GM12878 (cell line): ENCODE data around the gene URB1. TPM values are rescaled to one million over a fixed set of nuclear protein-coding genes. Genes with fewer than 3 reads are reported as not detected.

ENCODE experiments used
- ATF3 ChIP-seq: IDR thresholded peaks from 2 replicates; pipeline ENCODE4 v1.6.1; 2011; ENCODE audit warnings: low read depth, mild to moderate bottlenecking, low read length, moderate library complexity, borderline replicate concordance; ENCODE audit errors: extremely low read depth
- BCL11A ChIP-seq: IDR thresholded peaks from 2 replicates; pipeline ENCODE4 v1.6.1; 2011; ENCODE audit warnings: low read depth, low read length
- BRCA1 ChIP-seq: IDR thresholded peaks from 2 replicates; pipeline ENCODE4 v1.6.1; 2011; ENCODE audit warnings: low read depth, low read length, improper control_type of control experiment
- CTCF ChIP-seq, 3 experiments: IDR thresholded peaks in 2 of 3; conservative IDR thresholded peaks in 1 of 3; 2 replicates each; pipeline ENCODE4 v1.5.1; 2011; ENCODE audit warnings: low read depth in 3 of 3, low read length in 3 of 3, mild to moderate bottlenecking in 3 of 3, control low read depth in 2 of 3, moderate library complexity in 2 of 3, inconsistent platforms in 1 of 3, mixed read lengths in 1 of 3; ENCODE audit not compliant: control insufficient read depth in 2 of 3, insufficient read depth in 1 of 3; ENCODE audit errors: extremely low read depth in 1 of 3
- DPF2 ChIP-seq: fragments of 450-650 bp; IDR thresholded peaks from 2 replicates; pipeline ENCODE4 v1.6.1; 2017; ENCODE audit warnings: mild to moderate bottlenecking
- E2F8 ChIP-seq: fragments of 450-650 bp; IDR thresholded peaks from 2 replicates; pipeline ENCODE4 v1.6.1; 2018; ENCODE audit warnings: mild to moderate bottlenecking, low read depth, moderate library complexity; ENCODE audit not compliant: partially characterized antibody
- EGR1 ChIP-seq, 2 experiments: IDR thresholded peaks; 1 replicate in 1 of 2; 2 replicates in 1 of 2; pipeline ENCODE4 v1.6.1; 2011 to 2012; ENCODE audit warnings: low read depth in 2 of 2, low read length in 2 of 2, borderline replicate concordance in 1 of 2, mild to moderate bottlenecking in 1 of 2, moderate library complexity in 1 of 2
- MYC ChIP-seq: IDR thresholded peaks from 2 replicates; pipeline ENCODE4 v1.6.1; 2011; ENCODE audit warnings: mild to moderate bottlenecking, low read length, moderate library complexity, inconsistent platforms; ENCODE audit not compliant: insufficient read depth, insufficient replicate concordance, insufficient read length, severe bottlenecking
- RELA ChIP-seq: fragments of 450-650 bp; IDR thresholded peaks from 2 replicates; pipeline ENCODE4 v1.8.0; 2014; ENCODE audit warnings: borderline replicate concordance; ENCODE audit not compliant: partially characterized antibody
- RFX5 ChIP-seq: IDR thresholded peaks from 2 replicates; pipeline ENCODE4 v1.6.1; 2011; ENCODE audit warnings: low read depth, low read length, improper control_type of control experiment
- SREBF2 ChIP-seq: IDR thresholded peaks from 2 replicates; pipeline ENCODE4 v1.6.1; 2012; ENCODE audit warnings: mild to moderate bottlenecking, low read length
- SUPT20H ChIP-seq: IDR thresholded peaks from 2 replicates; pipeline ENCODE4 v1.6.1; 2011; ENCODE audit warnings: low read depth, mild to moderate bottlenecking, low read length, moderate library complexity, borderline replicate concordance; ENCODE audit not compliant: control insufficient read depth
- TBL1XR1 ChIP-seq: IDR thresholded peaks from 2 replicates; pipeline ENCODE4 v1.6.1; 2012; ENCODE audit warnings: low read depth, low read length, improper control_type of control experiment
- USF2 ChIP-seq: IDR thresholded peaks from 2 replicates; pipeline ENCODE4 v1.6.1; 2011; ENCODE audit warnings: low read depth, low read length, improper control_type of control experiment, borderline replicate concordance
- ZNF274 ChIP-seq: IDR thresholded peaks from one replicate; pipeline ENCODE4 v1.8.0; 2011; ENCODE audit not compliant: insufficient read length, insufficient read depth
- ZNF384 ChIP-seq: IDR thresholded peaks from 2 replicates; pipeline ENCODE4 v1.6.1; 2012; ENCODE audit warnings: low read depth, mild to moderate bottlenecking, low read length, improper control_type of control experiment, borderline replicate concordance
- ZNF687 ChIP-seq: fragments of 450-650 bp; IDR thresholded peaks from 2 replicates; pipeline ENCODE4 v1.6.1; 2017; ENCODE audit warnings: mild to moderate bottlenecking, moderate library complexity
- polyA plus RNA-seq, 11 experiments: library from polyadenylated mRNA; depleted of rRNA in 4 of 11; unstranded in 6 of 11; stranded (reverse) in 5 of 11; fragments of >200 nt; fragmentation: Nextera tagmentation in 4 of 11; fragmentation: Illumina TruSeq in 1 of 11; extraction: Ambion mirVana in 4 of 11; extraction: Trizol in 1 of 11; gene quantifications; 1 replicate in 1 of 11; 2 replicates in 10 of 11; pipeline versions ENCODE4 v1.2.1 to v1.2.3, GENCODE V29; 2011 to 2016; ENCODE audit warnings: inconsistent platforms in 2 of 11, missing spikeins in 2 of 11, low read depth in 1 of 11
- total RNA-seq, 4 experiments: library from RNA; depleted of rRNA in 3 of 4; stranded (reverse); fragments of >200 nt in 3 of 4; fragmentation: Illumina TruSeq in 1 of 4; extraction: Trizol in 1 of 4; gene quantifications; 2 replicates each; pipeline versions ENCODE4 v1.2.1 to v1.2.3, GENCODE V29; 2013 to 2021

Gene URB1
- total and polyA plus RNA-seq, 10 of the 15 experiments (the other 5 are each of a cell fraction or from before 2014, with no cell fraction given), result 0.56 to 23.2 (median 8.9) TPM

GRCh38 chr21:32278518-32279376 lies 114.1 kb downstream of the URB1 start, which contains the start of gene MIS18A (continued):
- TF ChIP-seq USF2 (no peak), SUPT20H (no peak), TBL1XR1 (peak; percentile 42; the same call in 1 of the 2 replicates), ATF3 (peak; percentile 53; the same call in 1 of the 2 replicates), BRCA1 (no peak), DPF2 (0 out of 2 replicates have a peak, but pooled peaks have one; percentile 32), EGR1 (IDR thresholded peaks at IDR 0.05; ENCODE audit: borderline replicate concordance in 1 of 2, low read depth in 2 of 2, low read length in 2 of 2) (peak in 1 of 2 experiments; percentile 74; a peak in 2 of 3 replicates), RFX5 (no peak), SREBF2 (no peak), MYC (no peak), BCL11A (no peak), ZNF274 (no peak), E2F8 (no peak), RELA (peak; percentile 51), ZNF687 (peak; percentile 85), CTCF (IDR thresholded peaks at IDR 0.05 in 2 of 3, conservative IDR thresholded peaks at IDR 0.05 in 1 of 3; ENCODE audit: control insufficient read depth in 2 of 3, extremely low read depth in 1 of 3, insufficient read depth in 1 of 3, low read depth in 3 of 3, low read length in 3 of 3) (0 out of 6 replicates have a peak, but pooled peaks of 1 of the 3 experiments have one; percentile 0), ZNF384 (peak; percentile 38)
